Activated CD4-positive, alpha-beta T cell treated with anti-CD3 and anti-CD28 coated beads for 24 hours (primary cell): Measurements from ENCODE around the gene NT5DC2.
"Not testable (repeated sequence)": the region's sequence is repeated elsewhere in the genome, so short reads cannot be mapped to it uniquely, and the experiment has no call there.

Source experiments
- DNase-seq, 2 donors: peaks; one replicate each; pipeline ENCODE4 v3.0.0-alpha.2; 2020; ENCODE audit warnings: low read depth in 2 of 2

NT5DC2 gene

GRCh38 chr3:52537165-52537620, 3.5 kb upstream of the NT5DC2 start:
- DNase-seq = no peak

- DNase-seq = peak; percentile 92 to 95
Measured at GRCh38 chr3:52536369-52537164, 2.9 kb upstream of the NT5DC2 start, which contains the start of gene UQCC5. UQCC5 (plus strand) TSS chr3:52536605; CDS start chr3:52536756, 151 bp downstream.

GRCh38 chr3:52536112-52536368, 2.4 kb upstream of the NT5DC2 start:
- no peak for DNase-seq

GRCh38 chr3:52535411-52536111, 1.9 kb upstream of the NT5DC2 start:
- no peak for DNase-seq

- no peak for DNase-seq
Measured at GRCh38 chr3:52534281-52535183, 875 bp upstream of the NT5DC2 start.

GRCh38 chr3:52532838-52533622, 627 bp downstream of the NT5DC2 start:
- peak in 1 of 2 donors; percentile 15 for DNase-seq

- no peak for DNase-seq
Measured at GRCh38 chr3:52532517-52532837, 1.2 kb downstream of the NT5DC2 start.

GRCh38 chr3:52531860-52532516, 1.7 kb downstream of the NT5DC2 start:
- no peak for DNase-seq

GRCh38 chr3:52530918-52531826, 2.5 kb downstream of the NT5DC2 start:
- DNase-seq = no peak

GRCh38 chr3:52529376-52530333, 4.0 kb downstream of the NT5DC2 start:
- no peak for DNase-seq

GRCh38 chr3:52528586-52529375, 4.9 kb downstream of the NT5DC2 start:
- DNase-seq = no peak

GRCh38 chr3:52527732-52528585, 5.7 kb downstream of the NT5DC2 start:
- DNase-seq = no peak

GRCh38 chr3:52527039-52527731, 6.5 kb downstream of the NT5DC2 start:
- no peak for DNase-seq

DNA sequence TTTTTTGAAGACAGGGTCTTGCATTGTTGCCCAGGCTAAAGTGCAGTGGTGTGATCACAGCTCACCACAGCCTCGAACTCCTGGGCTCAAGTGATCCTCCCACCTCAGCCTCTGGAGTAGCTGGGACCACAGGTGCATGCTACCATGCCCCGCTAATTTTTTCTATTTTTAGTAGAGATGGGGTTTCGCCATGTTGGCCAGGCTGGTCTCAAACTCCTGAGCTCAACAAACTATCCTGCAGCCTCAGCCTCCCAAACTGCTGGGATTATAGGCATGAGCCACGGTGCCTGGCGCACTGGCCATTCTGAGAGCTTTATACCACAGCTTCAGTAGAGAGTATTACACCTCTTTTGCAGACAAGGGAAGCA, 7.0 kb downstream of the NT5DC2 start:
- DNase-seq = not testable (repeated sequence)

DNA sequence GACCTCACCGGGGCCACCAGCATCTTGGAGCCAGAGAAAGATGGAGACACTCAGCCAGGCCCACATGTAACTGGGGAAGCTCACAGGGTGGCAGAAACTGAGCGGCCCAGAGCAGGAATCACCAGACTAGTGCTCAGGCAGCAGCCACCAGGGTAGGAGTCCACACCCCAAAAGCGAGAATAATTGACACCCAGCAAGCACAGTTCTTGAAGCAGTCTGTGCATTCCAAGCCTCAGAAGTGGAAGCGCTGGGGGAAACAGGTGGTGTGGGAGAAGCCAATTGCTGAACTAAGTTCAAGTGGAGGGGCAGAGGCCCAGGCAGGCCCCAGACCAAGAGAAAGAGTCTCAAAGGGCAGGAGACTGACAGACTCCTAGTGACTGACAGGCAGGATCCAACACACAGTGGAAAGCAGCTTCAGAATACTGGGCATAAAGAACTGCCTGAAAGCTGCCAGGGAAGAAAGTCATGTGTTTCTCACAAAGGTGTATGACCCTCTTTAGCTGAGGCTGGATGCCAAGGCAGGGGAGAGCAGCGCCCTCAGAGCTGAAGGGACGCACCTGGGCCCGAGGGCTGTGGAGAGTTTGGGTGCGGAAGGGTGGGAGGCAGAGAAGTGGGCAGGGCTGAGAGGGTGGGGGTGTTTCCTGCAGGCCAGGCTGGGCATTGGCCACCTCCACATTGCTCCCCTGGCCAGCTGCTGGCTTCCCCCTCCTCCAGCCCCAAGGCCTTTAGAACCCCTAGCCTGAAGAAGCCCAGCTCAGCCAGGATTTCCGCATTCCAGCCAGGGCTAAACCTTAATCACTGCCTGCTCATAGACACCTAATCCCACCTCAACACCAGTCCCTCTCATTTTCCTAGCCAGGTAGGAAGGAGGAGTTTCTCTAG, 7.7 kb downstream of the NT5DC2 start:
- DNase-seq = no peak
